GM06990 (cell line): ENCODE measurements around the gene A1BG.

Source experiments
- DNase-seq: peaks from one replicate; pipeline ENCODE4 v3.0.0-alpha.2; 2011; ENCODE audit not compliant: insufficient read length; ENCODE audit errors: extremely low read depth
- H3K27me3 ChIP-seq: replicated peaks from 2 replicates; pipeline ENCODE4 v1.6.0; 2011; ENCODE audit warnings: low read length; ENCODE audit not compliant: control insufficient read depth, insufficient read depth
- H3K36me3 ChIP-seq: 2 replicates; pipeline ENCODE4 v1.5.1; 2011; ENCODE audit warnings: low read length; ENCODE audit not compliant: control insufficient read depth, insufficient read depth
- H3K4me3 ChIP-seq: replicated peaks from 2 replicates; pipeline ENCODE4 v1.5.1; 2011; ENCODE audit warnings: low read depth, mild to moderate bottlenecking, control low read depth, low read length
- TF ChIP-seq, protein P1 (sequence below): IDR thresholded peaks from 2 replicates; pipeline ENCODE4 v1.5.1; 2011; ENCODE audit warnings: low read length, control low read depth, mild to moderate bottlenecking, inconsistent platforms; ENCODE audit not compliant: insufficient read depth, poor library complexity, severe bottlenecking

A1BG gene

GRCh38 chr19:58334691-58335249 lies 18.5 kb downstream of the A1BG start:
- peaks cover 23% of the 10 kb centered on the region for H3K36me3 ChIP-seq

DNA sequence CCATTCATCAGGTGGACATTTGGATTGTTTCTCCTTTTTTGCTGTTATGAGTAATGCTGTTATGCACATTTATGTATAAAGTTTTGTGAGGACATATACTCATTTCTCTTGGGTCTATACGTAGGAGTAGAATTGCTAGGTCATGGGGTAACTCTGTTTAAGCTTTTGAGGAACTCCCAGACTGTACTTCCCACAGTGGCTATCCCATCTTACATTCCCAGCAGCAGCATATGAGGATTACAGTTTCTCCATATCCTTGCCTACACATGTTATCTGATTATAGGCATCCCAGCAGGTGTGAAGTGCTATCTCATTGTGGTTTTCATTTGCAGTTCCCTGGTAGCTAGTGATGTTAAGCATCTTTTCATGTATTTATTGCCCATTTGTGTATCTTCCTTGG lies 20.6 kb downstream of the A1BG start:
- Histone ChIP-seq H3K27me3 (no peaks in the 10 kb centered on the region), H3K36me3 (peaks cover 9% of the 10 kb centered on the region), H3K4me3 (no peak overlapping the region)
- TF ChIP-seq, protein P1, sequence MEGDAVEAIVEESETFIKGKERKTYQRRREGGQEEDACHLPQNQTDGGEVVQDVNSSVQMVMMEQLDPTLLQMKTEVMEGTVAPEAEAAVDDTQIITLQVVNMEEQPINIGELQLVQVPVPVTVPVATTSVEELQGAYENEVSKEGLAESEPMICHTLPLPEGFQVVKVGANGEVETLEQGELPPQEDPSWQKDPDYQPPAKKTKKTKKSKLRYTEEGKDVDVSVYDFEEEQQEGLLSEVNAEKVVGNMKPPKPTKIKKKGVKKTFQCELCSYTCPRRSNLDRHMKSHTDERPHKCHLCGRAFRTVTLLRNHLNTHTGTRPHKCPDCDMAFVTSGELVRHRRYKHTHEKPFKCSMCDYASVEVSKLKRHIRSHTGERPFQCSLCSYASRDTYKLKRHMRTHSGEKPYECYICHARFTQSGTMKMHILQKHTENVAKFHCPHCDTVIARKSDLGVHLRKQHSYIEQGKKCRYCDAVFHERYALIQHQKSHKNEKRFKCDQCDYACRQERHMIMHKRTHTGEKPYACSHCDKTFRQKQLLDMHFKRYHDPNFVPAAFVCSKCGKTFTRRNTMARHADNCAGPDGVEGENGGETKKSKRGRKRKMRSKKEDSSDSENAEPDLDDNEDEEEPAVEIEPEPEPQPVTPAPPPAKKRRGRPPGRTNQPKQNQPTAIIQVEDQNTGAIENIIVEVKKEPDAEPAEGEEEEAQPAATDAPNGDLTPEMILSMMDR, result no peak
- DNase-seq, result no peak

More at GRCh38 chr19:58334691-58335249, 18.5 kb downstream of the A1BG start:
- H3K27me3 ChIP-seq, result no peaks in the 10 kb centered on the region
- TF ChIP-seq, protein P1, result no peak
- no peak for DNase-seq
- no peak overlapping the region for H3K4me3 ChIP-seq

DNA sequence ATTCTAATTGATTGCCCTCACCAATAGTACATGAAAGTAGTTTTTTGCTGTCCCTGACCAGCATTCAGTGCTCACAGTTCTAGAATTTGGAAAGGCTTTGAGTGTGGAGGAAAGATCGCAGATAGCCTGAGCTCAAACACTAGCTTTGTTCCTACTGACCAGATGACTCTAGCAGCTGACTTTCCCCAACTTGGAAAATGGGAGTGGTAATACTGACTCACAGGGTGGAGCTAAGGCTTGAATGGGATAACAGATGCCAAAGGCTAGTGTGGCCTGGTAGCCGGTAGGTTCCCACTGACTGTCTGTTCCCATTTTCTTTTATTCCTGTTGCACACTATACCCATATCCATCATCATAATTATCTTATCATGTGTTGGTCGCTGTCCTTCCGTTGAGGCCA lies 22.8 kb downstream of the A1BG start:
- no peak overlapping the region for H3K4me3 ChIP-seq
- H3K36me3 ChIP-seq, result peaks cover 2% of the 10 kb centered on the region
- TF ChIP-seq, protein P1, result no peak
- no peaks in the 10 kb centered on the region for H3K27me3 ChIP-seq
- no peak for DNase-seq

DNA sequence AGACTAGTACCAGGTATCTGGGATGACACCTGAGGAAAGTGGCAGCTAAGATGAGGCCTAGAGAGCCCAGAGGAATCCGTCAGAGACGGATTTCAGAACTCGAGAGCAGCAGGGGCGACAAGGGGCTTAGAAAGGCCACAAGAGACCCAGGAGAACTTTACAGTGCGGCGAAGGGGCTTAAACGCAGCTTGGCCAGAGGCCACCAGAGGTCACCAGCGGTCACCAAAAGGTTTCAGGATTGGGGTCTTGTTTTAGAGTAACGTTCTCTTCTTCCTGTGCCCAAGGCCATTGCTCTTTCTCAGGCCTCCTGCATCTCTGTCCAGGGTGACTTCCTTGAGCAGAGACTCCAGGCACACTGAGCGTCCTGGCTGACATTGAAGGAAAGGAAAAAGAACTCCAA lies 24.3 kb downstream of the A1BG start:
- Histone ChIP-seq H3K36me3 (no peaks in the 10 kb centered on the region), H3K4me3 (no peak overlapping the region), H3K27me3 (no peaks in the 10 kb centered on the region)
- TF ChIP-seq, protein P1, result peak; percentile 54
- DNase-seq, result no peak

- no peaks in the 10 kb centered on the region for H3K27me3 ChIP-seq
These were observed 26.2 kb downstream of the A1BG start, which contains the start of gene ZSCAN22 for GRCh38 chr19:58326914-58327726. Gene ZSCAN22, plus strand, starts transcription at chr19:58326994. Its CDS starts 7,809 bp downstream, at chr19:58334803.

More at GRCh38 chr19:58326914-58327726, 26.2 kb downstream of the A1BG start, which contains the start of gene ZSCAN22:
- Histone ChIP-seq H3K4me3 (peak within 1 kb of the TSS; percentile 99), H3K36me3 (no peaks in the 10 kb centered on the region; the same call in 1 of the 2 replicates)
- TF ChIP-seq, protein P1, result no peak
- DNase-seq, result peak; percentile 93
